Neuronal stem cell (in vitro differentiated cells): Measurements from ENCODE around the gene OSTC.

ENCODE experiments used
- DNase-seq: peaks from one replicate; pipeline ENCODE4 v3.0.0-alpha.2; 2013; ENCODE audit warnings: low spot score
- H2AFZ ChIP-seq: one replicate; pipeline ENCODE4 v1.6.1; 2013; ENCODE audit warnings: mild to moderate bottlenecking, low read length, inconsistent platforms
- H2AK5ac ChIP-seq: 2 replicates; pipeline ENCODE4 v1.6.1; 2013; ENCODE audit warnings: low read depth, mild to moderate bottlenecking, inconsistent platforms, low read length, moderate library complexity, mixed read lengths
- H2BK120ac ChIP-seq: 2 replicates; pipeline ENCODE4 v1.6.1; 2013; ENCODE audit warnings: low read depth, mild to moderate bottlenecking, inconsistent platforms, low read length, moderate library complexity, mixed read lengths
- H2BK12ac ChIP-seq: one replicate; pipeline ENCODE4 v1.6.1; 2013; ENCODE audit warnings: low read length, inconsistent platforms
- H2BK15ac ChIP-seq: 2 replicates; pipeline ENCODE4 v1.6.1; 2013; ENCODE audit warnings: mild to moderate bottlenecking, low read length, inconsistent platforms, mixed read lengths
- H2BK5ac ChIP-seq: one replicate; pipeline ENCODE4 v1.6.1; 2013; ENCODE audit warnings: inconsistent platforms, mild to moderate bottlenecking, low read length, moderate library complexity
- H3K14ac ChIP-seq: one replicate; pipeline ENCODE4 v1.6.1; 2013; ENCODE audit warnings: low read length, inconsistent platforms
- H3K18ac ChIP-seq: 2 replicates; pipeline ENCODE4 v1.6.1; 2013; ENCODE audit warnings: low read length, inconsistent platforms
- H3K23ac ChIP-seq: 2 replicates; pipeline ENCODE4 v1.6.1; 2013; ENCODE audit warnings: low read depth, mild to moderate bottlenecking, mixed read lengths, low read length, inconsistent platforms; ENCODE audit not compliant: poor library complexity
- H3K27ac ChIP-seq: replicated peaks from 3 replicates; pipeline ENCODE4 v1.5.1; 2013; ENCODE audit warnings: low read length, inconsistent platforms
- H3K27me3 ChIP-seq, 3 experiments: 2 replicates each; pipeline ENCODE4 v1.6.1; 2013; ENCODE audit warnings: low read length in 3 of 3, mild to moderate bottlenecking in 2 of 3, inconsistent platforms in 1 of 3, low read depth in 1 of 3, mixed read lengths in 1 of 3, moderate library complexity in 1 of 3; ENCODE audit not compliant: control insufficient read depth in 3 of 3, insufficient read depth in 3 of 3
- H3K36me3 ChIP-seq, 2 donors: replicated peaks in 1 of 2; 2 replicates each; pipeline ENCODE4 v1.6.1; 2013; ENCODE audit warnings: low read length in 2 of 2; ENCODE audit not compliant: control insufficient read depth in 2 of 2, insufficient read depth in 2 of 2
- H3K4ac ChIP-seq: 2 replicates; pipeline ENCODE4 v1.6.1; 2013; ENCODE audit warnings: inconsistent platforms, mild to moderate bottlenecking, low read length, moderate library complexity
- H3K4me1 ChIP-seq, 2 donors: 1 replicate in 1 of 2; 2 replicates in 1 of 2; pipeline ENCODE4 v1.6.1; 2013; ENCODE audit warnings: low read length in 2 of 2, low read depth in 1 of 2; ENCODE audit not compliant: control insufficient read depth in 2 of 2, insufficient read depth in 1 of 2
- H3K4me2 ChIP-seq: one replicate; pipeline ENCODE4 v1.6.1; 2013; ENCODE audit warnings: mild to moderate bottlenecking, low read length, inconsistent platforms; ENCODE audit not compliant: insufficient read depth, poor library complexity, severe bottlenecking
- H3K4me3 ChIP-seq, 2 donors: 2 replicates each; pipeline ENCODE4 v1.5.1; 2013; ENCODE audit warnings: low read length in 2 of 2, mild to moderate bottlenecking in 2 of 2, inconsistent platforms in 1 of 2, moderate library complexity in 1 of 2
- H3K79me1 ChIP-seq: one replicate; pipeline ENCODE4 v1.6.1; 2013; ENCODE audit warnings: low read depth, mild to moderate bottlenecking, inconsistent platforms, low read length, moderate library complexity
- H3K9ac ChIP-seq: one replicate; pipeline ENCODE4 v1.6.1; 2013; ENCODE audit warnings: mild to moderate bottlenecking, low read depth, low read length, inconsistent platforms; ENCODE audit not compliant: poor library complexity
- H3K9me3 ChIP-seq, 2 donors: replicated peaks in 1 of 2; 2 replicates each; pipeline versions ENCODE3 to v1.6.1; 2013; ENCODE audit warnings: low read length in 2 of 2, mild to moderate bottlenecking in 2 of 2, inconsistent platforms in 1 of 2, low read depth in 1 of 2, mixed read lengths in 1 of 2, moderate library complexity in 1 of 2; ENCODE audit not compliant: control insufficient read depth in 2 of 2, insufficient read depth in 1 of 2
- H4K8ac ChIP-seq: one replicate; pipeline ENCODE4 v1.6.1; 2013; ENCODE audit warnings: low read depth, mild to moderate bottlenecking, inconsistent platforms, low read length, moderate library complexity
- H4K91ac ChIP-seq: one replicate; pipeline ENCODE4 v1.6.1; 2013; ENCODE audit warnings: low read length, low read depth, mild to moderate bottlenecking, inconsistent platforms; ENCODE audit not compliant: poor library complexity
- WGBS, 2 donors: extraction: QIAGEN DNeasy Blood & Tissue Kit; methylation state at CpG; one replicate each; pipeline ENCODE4 v1.1.7; 2013; ENCODE audit warnings: missing lambda C conversion rate in 2 of 2, mixed read lengths in 1 of 2; ENCODE audit not compliant: insufficient read length in 2 of 2, insufficient replicate concordance in 1 of 2; ENCODE audit errors: extremely low coverage in 2 of 2; 5-methylcytosine and 5-hydroxymethylcytosine counted together

Gene OSTC

DNA sequence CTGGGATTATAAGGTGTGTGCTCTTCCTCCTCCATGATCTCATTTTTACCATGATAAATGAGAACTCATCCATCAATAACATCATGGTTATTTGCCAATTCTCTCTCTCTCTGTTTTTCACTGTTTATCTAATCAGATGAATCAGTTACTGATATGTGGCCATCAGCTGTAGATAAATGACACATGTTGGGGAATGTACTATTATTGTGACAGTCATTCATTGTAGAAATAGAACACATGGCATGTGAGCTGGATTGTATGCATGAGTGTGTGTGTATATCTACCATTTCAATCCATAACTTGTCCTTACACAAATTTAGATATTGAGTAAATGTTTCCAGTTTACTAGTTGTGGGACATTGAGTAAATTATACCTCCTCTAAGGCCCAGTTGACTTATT is 53.0 kb downstream of the OSTC start:
- Histone ChIP-seq H2AFZ (no peak overlapping the region), H4K8ac (no peak overlapping the region), H3K4me3 (no peak overlapping the region), H3K14ac (no peak overlapping the region), H2BK120ac (no peak overlapping the region), H4K91ac (no peak overlapping the region), H2BK15ac (no peak overlapping the region), H3K79me1 (no peaks in the 10 kb centered on the region), H3K27ac (no peak overlapping the region), H3K23ac (no peak overlapping the region), H2AK5ac (no peak overlapping the region), H3K18ac (no peak overlapping the region), H3K4ac (no peak overlapping the region), H3K4me2 (no peak overlapping the region), H2BK12ac (no peak overlapping the region), H3K36me3 (no peaks in the 10 kb centered on the region), H3K27me3 (no peaks in the 10 kb centered on the region), H3K9me3 (peaks cover 0 to 2% of the 10 kb centered on the region in 2 donors), H3K4me1 (no peaks in the 10 kb centered on the region), H3K9ac (no peak overlapping the region), H2BK5ac (no peak overlapping the region)
- no peak for DNase-seq

GRCh38 chr4:108703966-108704365 is 53.6 kb downstream of the OSTC start:
- H3K14ac ChIP-seq, result no peak overlapping the region
- no peak overlapping the region for H2BK15ac ChIP-seq
- H3K23ac ChIP-seq, result no peak overlapping the region
- H3K4ac ChIP-seq, result no peak overlapping the region
- H2AFZ ChIP-seq, result no peak overlapping the region
- no peak overlapping the region for H3K27ac ChIP-seq
- H3K27me3 ChIP-seq, result no peaks in the 10 kb centered on the region
- H4K91ac ChIP-seq, result no peak overlapping the region
- H3K4me1 ChIP-seq, result no peaks in the 10 kb centered on the region
- peaks cover 0 to 2% of the 10 kb centered on the region in 2 donors for H3K9me3 ChIP-seq
- H3K36me3 ChIP-seq, result no peaks in the 10 kb centered on the region
- no peak overlapping the region for H3K4me2 ChIP-seq
- H2BK12ac ChIP-seq, result no peak overlapping the region
- no peak overlapping the region for H2AK5ac ChIP-seq
- H3K4me3 ChIP-seq, result no peak overlapping the region
- H4K8ac ChIP-seq, result no peak overlapping the region
- H3K18ac ChIP-seq, result no peak overlapping the region
- no peak overlapping the region for H2BK5ac ChIP-seq
- H3K79me1 ChIP-seq, result no peaks in the 10 kb centered on the region
- no peak for DNase-seq
- no peak overlapping the region for H3K9ac ChIP-seq
- WGBS, 2 donors, result no CpG with 5 or more reads among the region's 2 CpGs
- H2BK120ac ChIP-seq, result no peak overlapping the region

DNA sequence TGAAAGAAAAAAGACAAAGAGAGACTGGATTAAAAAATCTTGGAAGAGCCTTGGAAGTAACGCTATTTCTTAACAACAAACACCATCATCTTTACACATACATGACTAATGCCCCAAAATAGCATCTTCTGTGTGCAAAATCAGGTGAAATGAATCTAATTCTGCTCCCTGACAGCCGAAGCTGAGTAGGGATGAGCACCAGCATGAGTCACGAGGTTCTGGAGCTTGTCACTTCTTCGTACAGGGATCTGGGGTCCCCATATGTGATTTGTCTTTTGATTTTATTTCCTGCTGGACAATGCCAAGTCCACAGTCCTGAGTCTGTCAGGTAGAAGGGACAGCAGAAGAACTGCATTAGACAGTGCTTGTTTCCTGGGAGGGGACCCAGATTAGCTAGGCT is 55.9 kb downstream of the OSTC start:
- H3K27me3 ChIP-seq, result no peaks in the 10 kb centered on the region

GRCh38 chr4:108709234-108709633 is 58.8 kb downstream of the OSTC start:
- no peaks in the 10 kb centered on the region for H3K27me3 ChIP-seq
- no peak overlapping the region for H2BK120ac ChIP-seq
- peaks cover 0 to 2% of the 10 kb centered on the region in 2 donors for H3K9me3 ChIP-seq
- H4K91ac ChIP-seq, result no peak overlapping the region
- H2BK15ac ChIP-seq, result no peak overlapping the region
- no peak overlapping the region for H3K18ac ChIP-seq
- H2BK12ac ChIP-seq, result no peak overlapping the region
- H3K36me3 ChIP-seq, result no peaks in the 10 kb centered on the region
- no peaks in the 10 kb centered on the region for H3K79me1 ChIP-seq
- no peak overlapping the region for H3K9ac ChIP-seq
- no peak overlapping the region for H3K4me2 ChIP-seq
- H3K27ac ChIP-seq, result no peak overlapping the region
- no peaks in the 10 kb centered on the region for H3K4me1 ChIP-seq
- no peak overlapping the region for H3K4ac ChIP-seq
- no peak overlapping the region for H4K8ac ChIP-seq
- H2AFZ ChIP-seq, result no peak overlapping the region
- no peak overlapping the region for H2BK5ac ChIP-seq
- DNase-seq, result no peak
- H3K4me3 ChIP-seq, result peak overlapping the region in 1 of 2 donors; percentile 34
- H3K14ac ChIP-seq, result no peak overlapping the region
- no peak overlapping the region for H3K23ac ChIP-seq
- WGBS, 2 donors, result no CpG with 5 or more reads among the region's 10 CpGs
- H2AK5ac ChIP-seq, result no peak overlapping the region

More for the DNA sequence above, 55.9 kb downstream of the OSTC start:
- Histone ChIP-seq H3K79me1 (no peaks in the 10 kb centered on the region), H3K9me3 (peaks cover 0 to 2% of the 10 kb centered on the region in 2 donors), H4K91ac (no peak overlapping the region), H3K4me2 (no peak overlapping the region), H3K36me3 (no peaks in the 10 kb centered on the region), H3K4me1 (no peaks in the 10 kb centered on the region), H2AFZ (no peak overlapping the region), H4K8ac (no peak overlapping the region), H2AK5ac (no peak overlapping the region), H2BK5ac (no peak overlapping the region), H3K18ac (no peak overlapping the region), H3K23ac (no peak overlapping the region), H2BK15ac (no peak overlapping the region), H3K4me3 (no peak overlapping the region), H2BK12ac (no peak overlapping the region), H3K4ac (no peak overlapping the region), H2BK120ac (no peak overlapping the region), H3K27ac (no peak overlapping the region), H3K9ac (no peak overlapping the region), H3K14ac (no peak overlapping the region)
- DNase-seq, result no peak
- WGBS, 2 donors, result no CpG with 5 or more reads among the region's 4 CpGs
